ENCODE measurements around the gene NOXA1.

Gene NOXA1

GRCh38 chr9:137459152-137459600 lies 36.0 kb downstream of the NOXA1 start, which contains the start of gene NSMF:
Gene NSMF, minus strand, starts transcription at chr9:137459334. Its CDS starts 232 bp downstream, at chr9:137459102.
- TF ChIP-seq CTCF (IDR thresholded peaks at IDR 0.05): no peak

DNA sequence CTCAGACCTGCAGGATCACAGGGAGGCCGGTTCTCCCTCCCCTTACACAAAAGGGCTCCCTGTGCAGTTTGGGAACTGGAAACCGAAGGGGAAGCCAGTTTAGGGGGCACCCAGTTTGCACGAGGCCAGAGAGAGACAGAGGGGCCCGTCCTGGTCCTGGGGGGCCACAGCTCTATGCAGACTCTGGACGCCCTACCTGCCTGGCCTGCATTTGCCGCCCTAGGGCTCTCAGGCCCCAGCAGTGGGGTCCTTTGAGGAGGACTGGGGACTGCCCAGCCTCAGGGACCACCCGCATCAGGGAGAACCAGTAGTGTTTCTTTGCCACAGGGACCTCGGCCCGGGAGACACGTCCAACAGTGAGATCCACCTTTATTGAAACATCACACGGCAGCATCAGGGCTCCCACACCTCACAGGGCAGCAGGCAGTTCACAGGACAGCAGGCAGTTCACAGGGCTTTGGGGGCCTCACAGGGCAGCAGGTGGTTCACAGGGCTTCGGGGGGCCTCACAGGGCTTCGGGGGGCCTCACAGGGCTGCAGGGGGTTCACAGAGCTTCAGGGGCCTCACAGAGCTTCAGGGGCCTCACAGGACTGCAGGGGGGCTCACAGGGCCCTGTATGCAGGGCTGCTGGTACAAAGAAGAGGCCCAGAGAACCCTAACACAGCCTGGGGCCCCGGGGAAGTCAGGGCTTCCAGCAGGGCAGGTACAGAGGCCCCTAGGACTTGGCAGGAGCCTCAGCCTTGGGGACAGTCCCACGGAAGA lies 36.6 kb downstream of the NOXA1 start:
- no peak for TF ChIP-seq CTCF (IDR thresholded peaks at IDR 0.05)

GRCh38 chr9:137460363-137461315 lies 37.4 kb downstream of the NOXA1 start:
- no peak for TF ChIP-seq CTCF (IDR thresholded peaks at IDR 0.05)

- no peak for TF ChIP-seq CTCF (IDR thresholded peaks at IDR 0.05)
Measured at GRCh38 chr9:137461316-137461662, 38.1 kb downstream of the NOXA1 start.

DNA sequence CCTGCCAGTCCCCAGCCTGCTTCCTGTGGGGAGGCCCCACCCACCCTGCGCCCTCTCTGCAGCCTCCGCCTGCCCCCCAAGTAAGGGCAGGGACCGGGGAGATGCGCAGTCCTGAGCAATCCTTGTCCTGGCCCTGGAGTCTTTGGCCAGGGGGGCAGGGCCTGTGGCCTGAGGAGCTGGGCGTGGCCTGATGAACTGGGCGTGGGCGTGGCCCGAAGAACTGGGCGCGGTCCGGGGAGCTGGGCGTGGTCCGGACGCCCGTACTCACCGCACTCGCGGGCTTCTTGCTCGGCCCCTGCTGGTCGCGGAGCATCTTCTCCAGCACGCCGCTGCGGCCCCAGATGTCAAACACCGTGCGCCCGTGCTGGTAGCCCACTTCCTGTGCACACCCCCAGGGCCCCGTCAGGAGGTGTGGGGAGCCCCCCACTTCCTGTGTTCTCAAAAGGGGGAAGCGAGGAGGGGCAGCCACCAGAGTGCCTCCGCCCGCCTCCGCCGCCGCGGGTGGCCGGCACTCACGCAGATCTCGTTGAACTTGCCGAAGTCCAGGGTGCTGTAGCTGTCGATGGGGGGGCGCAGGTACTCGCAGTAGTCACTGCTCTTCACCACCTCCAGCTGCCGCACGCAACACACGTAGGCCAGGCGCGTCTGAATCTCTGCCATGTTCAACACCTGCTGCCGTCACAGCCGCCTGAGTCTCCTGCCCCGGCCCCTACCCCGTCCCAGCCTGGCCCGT lies 38.6 kb downstream of the NOXA1 start:
- TF ChIP-seq CTCF (IDR thresholded peaks at IDR 0.05): no peak

GRCh38 chr9:137462396-137462985 lies 39.3 kb downstream of the NOXA1 start:
- TF ChIP-seq CTCF (IDR thresholded peaks at IDR 0.05): no peak
